Ovary (tissue), 3 donors: ENCODE data around the gene ESD.

Source experiments
- EP300 ChIP-seq: sonication (generic); formaldehyde crosslinking; IDR thresholded peaks from one replicate; pipeline ENCODE4 v1.6.1; 2017; ENCODE audit warnings: antibody characterized with exemption
- POLR2A ChIP-seq: fragments of 450-650 bp; IDR thresholded peaks from one replicate; pipeline ENCODE4 v1.6.1; 2017; ENCODE audit warnings: antibody characterized with exemption, mild to moderate bottlenecking, moderate library complexity
- TF ChIP-seq, protein P1 (sequence below), 3 donors: fragments of 450-650 bp in 2 of 3; fragments of 200-600 bp in 1 of 3; IDR thresholded peaks; one replicate each; pipeline versions ENCODE4 v1.5.1 to v1.8.0; 2016 to 2022; ENCODE audit warnings: antibody characterized with exemption in 3 of 3, mild to moderate bottlenecking in 1 of 3
- donor health status: DM: no; HTN: no; CAD: no.

DNA sequence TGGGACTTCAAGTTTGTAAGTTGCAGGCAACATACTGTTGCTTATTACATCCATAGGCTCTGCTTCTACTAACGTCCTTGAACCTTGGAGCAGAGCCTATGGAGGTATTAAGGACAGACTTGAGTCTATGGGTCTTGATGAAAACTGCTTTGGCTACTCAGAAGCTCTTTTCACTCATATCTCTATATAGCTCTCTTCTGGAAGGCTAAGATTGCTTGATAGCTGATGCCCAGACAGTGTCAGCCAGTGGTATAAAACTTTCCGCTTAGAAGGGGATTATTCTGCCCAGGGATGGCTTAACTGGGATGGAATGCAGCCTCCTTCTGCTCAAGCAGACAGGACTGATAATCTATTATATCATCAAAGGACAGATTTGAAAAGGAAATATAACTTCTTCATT, 25.6 kb upstream of the ESD start:
- TF ChIP-seq, protein P1, sequence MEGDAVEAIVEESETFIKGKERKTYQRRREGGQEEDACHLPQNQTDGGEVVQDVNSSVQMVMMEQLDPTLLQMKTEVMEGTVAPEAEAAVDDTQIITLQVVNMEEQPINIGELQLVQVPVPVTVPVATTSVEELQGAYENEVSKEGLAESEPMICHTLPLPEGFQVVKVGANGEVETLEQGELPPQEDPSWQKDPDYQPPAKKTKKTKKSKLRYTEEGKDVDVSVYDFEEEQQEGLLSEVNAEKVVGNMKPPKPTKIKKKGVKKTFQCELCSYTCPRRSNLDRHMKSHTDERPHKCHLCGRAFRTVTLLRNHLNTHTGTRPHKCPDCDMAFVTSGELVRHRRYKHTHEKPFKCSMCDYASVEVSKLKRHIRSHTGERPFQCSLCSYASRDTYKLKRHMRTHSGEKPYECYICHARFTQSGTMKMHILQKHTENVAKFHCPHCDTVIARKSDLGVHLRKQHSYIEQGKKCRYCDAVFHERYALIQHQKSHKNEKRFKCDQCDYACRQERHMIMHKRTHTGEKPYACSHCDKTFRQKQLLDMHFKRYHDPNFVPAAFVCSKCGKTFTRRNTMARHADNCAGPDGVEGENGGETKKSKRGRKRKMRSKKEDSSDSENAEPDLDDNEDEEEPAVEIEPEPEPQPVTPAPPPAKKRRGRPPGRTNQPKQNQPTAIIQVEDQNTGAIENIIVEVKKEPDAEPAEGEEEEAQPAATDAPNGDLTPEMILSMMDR (IDR thresholded peaks at IDR 0.05): no peak
- TF ChIP-seq EP300: no peak
- TF ChIP-seq POLR2A: no peak
